GM19397 (cell line): Measurements from ENCODE around the gene PYGO1.
A peak's percentile ranks its signal among the peaks of the same experiment; 100 is the strongest.
"Not testable (repeated sequence)": the region's sequence is repeated elsewhere in the genome, so short reads cannot be mapped to it uniquely, and the experiment has no call there.

ENCODE experiments used
- ATAC-seq: cut with Tn5 transposase; IDR thresholded peaks from one replicate; pipeline ENCODE4 v1.9.1; 2021; ENCODE audit warnings: mild to moderate bottlenecking, moderate library complexity; ENCODE audit not compliant: unreplicated experiment

The PYGO1 gene

GRCh38 chr15:55588070-55588814 is at the start of gene PYGO1:
Gene PYGO1 (minus strand): TSS chr15:55588345. CDS start chr15:55587883, 462 bp downstream.
- peak; percentile 67 for ATAC-seq

DNA sequence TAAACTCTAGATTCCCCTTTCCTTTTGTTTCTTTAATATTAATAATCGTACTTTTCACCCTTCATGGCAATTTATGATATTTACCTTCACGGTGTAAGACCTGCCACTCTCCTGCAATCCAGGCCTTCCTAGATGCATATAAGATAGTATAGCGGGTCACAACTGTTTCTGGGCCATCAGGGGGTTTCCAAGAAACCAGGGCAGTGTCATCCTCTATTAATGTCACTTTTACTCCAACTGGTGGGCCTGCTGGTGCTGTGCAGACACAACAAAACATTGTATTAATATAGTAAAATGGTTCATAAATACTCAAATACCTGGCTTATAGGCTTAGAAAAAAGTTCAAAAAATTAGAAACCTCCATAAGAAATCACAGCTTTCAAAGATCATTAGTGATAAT is 48.9 kb upstream of the PYGO1 start:
- ATAC-seq: no peak

DNA sequence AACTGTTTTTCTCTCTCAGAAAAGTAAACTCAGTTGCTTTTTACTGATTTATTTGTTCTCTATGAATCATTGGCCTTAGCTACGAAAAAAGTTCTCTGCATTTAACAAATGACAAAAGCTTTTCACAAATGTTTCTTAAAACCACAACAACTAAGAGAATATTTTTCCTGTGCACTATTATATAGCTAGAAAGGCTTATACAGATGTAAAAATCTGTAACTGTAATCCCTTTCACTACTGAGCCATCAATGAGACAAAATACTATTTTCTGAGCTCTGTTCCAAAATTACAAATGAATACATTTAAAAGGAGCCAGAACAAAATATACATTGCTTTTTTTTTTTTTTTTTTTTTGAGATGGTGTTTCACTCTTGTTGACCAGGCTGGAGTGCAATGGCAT is 45.6 kb upstream of the PYGO1 start:
- no peak for ATAC-seq

GRCh38 chr15:55632434-55632833 is 44.3 kb upstream of the PYGO1 start:
- ATAC-seq: no peak

GRCh38 chr15:55630858-55631257 is 42.7 kb upstream of the PYGO1 start:
- ATAC-seq: no peak

DNA sequence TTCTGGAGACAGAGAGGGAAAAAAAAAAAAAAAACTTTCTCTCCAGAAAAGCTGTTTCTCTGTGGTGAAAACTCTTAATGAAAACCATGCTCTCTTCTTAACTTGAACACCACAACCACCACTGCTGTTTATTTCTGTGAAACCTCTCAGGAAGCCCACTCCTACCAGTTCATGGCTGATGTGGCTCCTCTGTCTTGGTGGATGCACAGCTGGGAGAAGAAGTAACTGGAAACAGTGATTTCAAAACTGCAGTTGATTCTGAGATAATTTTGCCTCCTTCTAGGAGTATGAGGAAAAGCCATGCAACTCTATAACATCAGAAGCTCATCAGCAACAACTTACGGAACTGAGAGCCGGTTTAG is 40.2 kb upstream of the PYGO1 start:
- ATAC-seq: no peak

DNA sequence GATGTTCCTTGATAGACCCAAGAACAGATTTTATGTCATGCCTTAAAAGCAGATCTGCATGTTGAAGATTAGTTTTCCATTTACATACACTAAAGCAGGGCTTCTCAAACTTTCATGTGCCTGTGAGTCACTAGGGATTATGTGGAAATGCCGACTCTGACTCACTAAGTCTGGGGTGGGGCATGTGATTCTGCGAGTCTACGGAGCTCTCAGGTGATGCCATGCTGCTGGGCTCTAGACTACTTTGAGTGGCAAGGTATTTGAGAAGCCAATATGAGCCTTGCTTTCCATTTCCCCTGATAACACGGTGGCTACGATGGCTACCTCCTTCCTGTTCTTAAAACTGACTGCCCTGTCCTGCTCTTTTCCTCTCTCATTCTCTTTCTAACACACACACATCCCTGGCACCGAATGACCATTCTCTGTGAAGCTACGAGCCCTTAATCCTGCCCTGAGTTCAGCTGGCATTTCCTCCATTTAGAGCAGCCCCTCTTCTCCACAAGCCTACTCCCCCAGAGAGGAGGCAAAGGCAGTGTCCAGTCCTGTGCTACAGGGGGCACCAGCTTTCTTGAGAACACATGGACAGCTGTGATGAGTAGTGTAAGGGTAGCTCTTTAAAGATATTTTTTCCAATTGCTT is 39.7 kb upstream of the PYGO1 start:
- ATAC-seq: no peak

DNA sequence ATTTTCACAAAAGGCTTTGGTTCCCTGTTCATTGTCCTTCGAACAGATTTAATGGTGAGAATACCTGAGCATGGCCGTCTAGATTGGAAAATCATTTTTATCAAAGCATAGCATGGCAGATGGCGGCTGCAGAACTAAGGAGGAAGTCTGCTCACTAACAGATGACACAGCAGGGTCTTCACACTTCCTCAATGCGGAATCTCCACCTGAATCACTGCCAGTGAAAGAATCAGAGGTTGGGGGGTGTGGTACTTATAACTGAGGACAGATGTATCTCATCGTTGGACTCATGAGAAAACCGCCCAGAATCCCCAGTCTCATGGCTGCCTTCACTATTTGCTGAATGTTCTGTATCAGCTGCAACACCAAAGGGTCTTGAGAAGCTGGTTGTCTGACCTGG is 31.6 kb upstream of the PYGO1 start:
- ATAC-seq: no peak

GRCh38 chr15:55618387-55618786 is 30.2 kb upstream of the PYGO1 start:
- ATAC-seq: no peak

GRCh38 chr15:55615445-55615844 is 27.3 kb upstream of the PYGO1 start:
- ATAC-seq: no peak

DNA sequence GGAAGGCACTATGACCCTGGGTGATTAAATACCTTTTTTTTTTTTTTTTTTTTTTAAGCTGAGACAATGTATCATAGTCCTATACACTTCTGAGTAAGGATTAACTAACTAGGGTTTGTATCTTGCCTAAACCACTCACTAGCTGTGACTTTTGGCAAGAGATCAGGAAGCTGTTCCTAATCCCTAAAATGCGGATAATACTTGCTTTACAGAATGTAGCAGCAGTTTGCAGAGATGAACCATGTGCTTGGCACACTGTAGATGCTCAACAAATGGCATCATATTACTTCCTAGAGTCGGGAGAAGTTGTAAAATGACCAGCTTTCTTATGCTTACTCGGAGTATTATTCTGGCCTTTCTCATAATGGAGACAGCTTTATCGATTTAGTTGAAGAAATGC is 25.6 kb upstream of the PYGO1 start:
- no peak for ATAC-seq

- no peak for ATAC-seq
Observed at GRCh38 chr15:55606214-55606613, 18.1 kb upstream of the PYGO1 start.

- ATAC-seq: no peak
Observed at GRCh38 chr15:55601374-55601773, 13.2 kb upstream of the PYGO1 start.

- no peak for ATAC-seq
Observed at GRCh38 chr15:55599439-55599838, 11.3 kb upstream of the PYGO1 start.

DNA sequence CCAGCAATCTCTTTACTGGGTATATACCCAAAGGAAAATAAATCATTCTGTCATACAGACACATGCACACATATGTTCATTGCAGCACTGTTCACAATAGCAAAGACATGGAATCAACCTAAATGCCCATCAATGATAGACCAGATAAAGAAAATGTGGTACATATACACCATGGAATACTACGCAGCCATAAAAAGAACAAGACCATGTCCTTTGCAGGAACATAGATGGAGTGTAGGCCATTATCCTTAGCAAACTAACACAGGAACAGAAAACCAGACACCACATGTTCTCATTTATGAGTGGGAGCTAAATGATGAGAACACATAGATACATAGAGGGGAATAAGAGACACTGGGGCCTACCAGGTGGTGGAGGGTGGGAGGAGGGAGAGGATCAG is 4.9 kb upstream of the PYGO1 start:
- not testable (repeated sequence) for ATAC-seq

- ATAC-seq: no peak
Observed at GRCh38 chr15:55590788-55591187, 2.6 kb upstream of the PYGO1 start.

GRCh38 chr15:55589287-55589686 is 1.1 kb upstream of the PYGO1 start:
- ATAC-seq: no peak

GRCh38 chr15:55588815-55589115 is 620 bp upstream of the PYGO1 start:
- ATAC-seq: no peak

DNA sequence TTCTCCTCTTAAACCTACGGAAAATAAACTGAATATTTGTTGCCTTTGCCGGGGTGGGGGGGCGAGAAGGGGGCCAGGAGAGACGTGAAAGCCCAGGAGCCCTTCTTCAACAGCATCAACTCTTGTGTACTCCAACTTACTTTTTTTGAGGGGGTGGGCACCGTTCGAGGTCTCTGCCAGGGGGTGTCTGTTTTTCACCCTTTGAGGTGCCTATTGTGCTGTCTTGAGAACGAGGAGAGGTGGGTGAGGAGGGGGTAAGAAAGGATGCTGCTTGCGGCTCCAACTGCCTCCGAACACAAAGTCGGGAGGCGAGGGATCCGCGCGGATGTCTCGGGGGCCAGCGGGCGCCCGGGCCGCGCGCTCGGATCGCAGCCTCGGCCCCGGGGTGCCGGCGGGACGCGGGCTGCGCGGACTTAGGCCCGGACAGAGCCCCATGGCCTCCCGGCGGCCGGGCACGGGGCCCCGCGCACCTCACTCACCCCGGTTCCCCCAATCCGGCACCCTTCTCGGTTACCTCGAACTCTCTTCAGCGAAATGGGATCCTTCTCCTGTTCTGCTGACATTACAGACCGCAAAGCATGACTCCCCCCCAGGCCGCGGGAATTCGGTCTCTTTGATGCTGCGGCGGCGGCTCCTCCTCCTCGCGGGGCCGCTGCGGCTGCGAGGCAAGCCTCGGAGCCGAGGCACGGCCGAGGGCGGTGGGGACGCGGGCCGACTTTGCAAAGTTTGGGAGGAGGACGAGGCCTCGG is 650 bp downstream of the PYGO1 start:
- ATAC-seq: peak; percentile 21

GRCh38 chr15:55586808-55587207 is 1.3 kb downstream of the PYGO1 start:
- no peak for ATAC-seq

- no peak for ATAC-seq
Observed at GRCh38 chr15:55576943-55577342, 11.2 kb downstream of the PYGO1 start.

DNA sequence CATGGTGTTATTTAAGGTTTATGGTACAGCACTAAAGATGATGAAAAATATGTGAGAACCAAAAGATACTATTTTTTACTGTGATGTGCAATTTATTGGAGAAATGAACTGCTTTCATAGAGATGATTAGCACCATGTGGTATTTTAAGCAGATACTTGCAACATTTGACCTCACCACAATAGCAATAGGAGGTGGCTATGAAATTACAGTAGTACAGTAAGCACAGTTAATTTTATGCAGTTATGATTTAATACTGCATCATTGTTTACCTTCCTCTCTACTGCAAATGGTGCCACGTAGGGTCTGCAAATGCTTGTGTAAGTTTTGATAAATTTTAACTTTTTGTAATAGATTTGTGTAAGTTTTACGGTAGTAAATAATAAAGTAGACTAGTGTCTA is 14.0 kb downstream of the PYGO1 start:
- ATAC-seq: no peak
